Renal pelvis (tissue), 12 donors: Measurements from ENCODE around the gene ZNF519. TPM values are rescaled to one million over a fixed set of nuclear protein-coding genes. Genes with fewer than 3 reads are reported as not detected.
"Not testable (repeated sequence)": the region's sequence is repeated elsewhere in the genome, so short reads cannot be mapped to it uniquely, and the experiment has no call there.

Experiments used
- DNase-seq: peaks from one replicate; pipeline ENCODE4 v3.0.0-alpha.2; 2013
- long read RNA-seq, 16 experiments: transcript quantifications; one replicate each; lab custom pipeline, GENCODE V29; 2026
- polyA plus RNA-seq, 3 donors: library from polyadenylated mRNA; unstranded; fragments of 120-200 nt; gene quantifications; one replicate each; pipeline ENCODE4 v1.2.1, GENCODE V29; 2013; ENCODE audit not compliant: insufficient read length in 3 of 3

ZNF519 gene
- polyA plus RNA-seq, result 10 to 100 TPM; 10.3 to 16.0 (median 14.5) TPM
- long read RNA-seq, donor 1, full-length matches to known transcripts, result 5 of 5 reads
- long read RNA-seq, donor 1, partial matches to known transcripts, result 0 of 5 reads
- long read RNA-seq, donor 1, other reads (novel, unspliced or antisense), result 0 of 5 reads
- long read RNA-seq, donor 2, full-length matches to known transcripts, result 2 of 2 reads
- long read RNA-seq, donor 2, partial matches to known transcripts, result 0 of 2 reads
- long read RNA-seq, donor 2, other reads (novel, unspliced or antisense), result 0 of 2 reads
- long read RNA-seq, donor 3, full-length matches to known transcripts, result 2 of 2 reads
- long read RNA-seq, donor 3, partial matches to known transcripts, result 0 of 2 reads
- long read RNA-seq, donor 3, other reads (novel, unspliced or antisense), result 0 of 2 reads
- long read RNA-seq, donor 4, full-length matches to known transcripts, result 4 of 4 reads
- long read RNA-seq, donor 4, partial matches to known transcripts, result 0 of 4 reads
- long read RNA-seq, donor 4, other reads (novel, unspliced or antisense), result 0 of 4 reads
- long read RNA-seq, donor 5, full-length matches to known transcripts, result 8 of 8 reads
- long read RNA-seq, donor 5, partial matches to known transcripts, result 0 of 8 reads
- long read RNA-seq, donor 5, other reads (novel, unspliced or antisense), result 0 of 8 reads
- long read RNA-seq, donor 6, full-length matches to known transcripts, result 6 of 6 reads
- long read RNA-seq, donor 6, partial matches to known transcripts, result 0 of 6 reads
- long read RNA-seq, donor 6, other reads (novel, unspliced or antisense), result 0 of 6 reads
- long read RNA-seq, donor 7, full-length matches to known transcripts, result 8 of 8 reads
- long read RNA-seq, donor 7, partial matches to known transcripts, result 0 of 8 reads
- long read RNA-seq, donor 7, other reads (novel, unspliced or antisense), result 0 of 8 reads
- long read RNA-seq, donor 8, partial matches to known transcripts, result 0 of 4 reads
- long read RNA-seq, donor 8, other reads (novel, unspliced or antisense), result 0 of 4 reads
- long read RNA-seq, donor 9, full-length matches to known transcripts, result 6 of 6 reads
- long read RNA-seq, donor 9, partial matches to known transcripts, result 0 of 6 reads
- long read RNA-seq, donor 9, other reads (novel, unspliced or antisense), result 0 of 6 reads
- long read RNA-seq, donor 10, full-length matches to known transcripts, result 6 of 6 reads
- long read RNA-seq, donor 10, partial matches to known transcripts, result 0 of 6 reads
- long read RNA-seq, donor 10, other reads (novel, unspliced or antisense), result 0 of 6 reads
- long read RNA-seq, donor 11, full-length matches to known transcripts, result 6 of 6 reads
- long read RNA-seq, donor 11, partial matches to known transcripts, result 0 of 6 reads
- long read RNA-seq, donor 11, other reads (novel, unspliced or antisense), result 0 of 6 reads
- long read RNA-seq, donor 12, full-length matches to known transcripts, result 12 of 12 reads
- long read RNA-seq, donor 12, partial matches to known transcripts, result 0 of 12 reads
- long read RNA-seq, donor 12, other reads (novel, unspliced or antisense), result 0 of 12 reads
- long read RNA-seq, donor 13, full-length matches to known transcripts, result 7 of 7 reads
- long read RNA-seq, donor 13, partial matches to known transcripts, result 0 of 7 reads
- long read RNA-seq, donor 13, other reads (novel, unspliced or antisense), result 0 of 7 reads
- long read RNA-seq, donor 14, result 0 reads
- long read RNA-seq, donor 15, result 0 reads
- long read RNA-seq, donor 16, full-length matches to known transcripts, result 4 of 4 reads
- long read RNA-seq, donor 16, partial matches to known transcripts, result 0 of 4 reads
- long read RNA-seq, donor 16, other reads (novel, unspliced or antisense), result 0 of 4 reads

GRCh38 chr18:14132271-14132700 is at the start of gene ZNF519:
ZNF519 (minus strand) TSS chr18:14132435; CDS start chr18:14132277, 158 bp downstream.
- DNase-seq, result peak; percentile 93

GRCh38 chr18:14179306-14179705 is 47.1 kb upstream of the ZNF519 start:
- peak; percentile 2 for DNase-seq

- peak; percentile 67 for DNase-seq
Observed at GRCh38 chr18:14178321-14179196, 46.3 kb upstream of the ZNF519 start.

GRCh38 chr18:14177540-14178320 is 45.5 kb upstream of the ZNF519 start:
- not testable (repeated sequence) for DNase-seq

DNA sequence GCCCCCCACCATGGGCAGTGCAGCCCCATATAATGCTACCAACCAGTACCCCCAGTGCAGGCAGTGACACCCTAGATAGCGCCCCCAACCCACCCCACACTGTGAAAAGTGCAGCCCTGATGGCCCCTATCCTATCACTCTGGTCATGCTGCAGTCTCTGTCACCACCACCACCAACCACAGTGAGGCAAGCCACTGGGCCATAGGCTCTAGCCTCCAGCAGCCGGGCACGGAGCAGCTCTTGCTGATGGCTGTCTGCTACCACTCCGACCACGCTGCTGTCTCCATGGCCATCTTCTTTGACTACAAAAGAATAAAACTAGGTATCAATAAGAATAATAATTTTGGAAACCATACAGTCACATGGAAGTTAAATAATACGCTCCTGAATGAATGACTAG is 43.2 kb upstream of the ZNF519 start:
- not testable (repeated sequence) for DNase-seq

DNA sequence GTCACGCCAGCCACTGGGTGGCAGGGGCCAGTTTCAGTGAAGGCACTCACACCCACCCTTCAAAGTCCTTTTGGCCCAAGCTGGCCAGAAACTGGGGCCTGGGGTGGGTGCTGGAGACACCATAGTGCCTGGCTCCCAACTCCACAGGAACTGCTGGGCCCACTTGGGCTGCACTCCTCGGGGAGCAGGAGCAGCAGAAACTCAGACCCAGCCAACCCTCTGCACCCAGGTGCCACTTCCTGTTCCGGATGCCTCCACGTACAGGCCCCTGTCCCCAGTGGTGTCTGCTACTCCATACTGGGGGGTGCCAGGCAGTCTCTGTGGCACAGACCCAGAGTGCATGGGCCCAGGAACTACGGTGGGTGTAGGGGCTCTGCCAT is 42.5 kb upstream of the ZNF519 start:
- DNase-seq, result no peak

DNA sequence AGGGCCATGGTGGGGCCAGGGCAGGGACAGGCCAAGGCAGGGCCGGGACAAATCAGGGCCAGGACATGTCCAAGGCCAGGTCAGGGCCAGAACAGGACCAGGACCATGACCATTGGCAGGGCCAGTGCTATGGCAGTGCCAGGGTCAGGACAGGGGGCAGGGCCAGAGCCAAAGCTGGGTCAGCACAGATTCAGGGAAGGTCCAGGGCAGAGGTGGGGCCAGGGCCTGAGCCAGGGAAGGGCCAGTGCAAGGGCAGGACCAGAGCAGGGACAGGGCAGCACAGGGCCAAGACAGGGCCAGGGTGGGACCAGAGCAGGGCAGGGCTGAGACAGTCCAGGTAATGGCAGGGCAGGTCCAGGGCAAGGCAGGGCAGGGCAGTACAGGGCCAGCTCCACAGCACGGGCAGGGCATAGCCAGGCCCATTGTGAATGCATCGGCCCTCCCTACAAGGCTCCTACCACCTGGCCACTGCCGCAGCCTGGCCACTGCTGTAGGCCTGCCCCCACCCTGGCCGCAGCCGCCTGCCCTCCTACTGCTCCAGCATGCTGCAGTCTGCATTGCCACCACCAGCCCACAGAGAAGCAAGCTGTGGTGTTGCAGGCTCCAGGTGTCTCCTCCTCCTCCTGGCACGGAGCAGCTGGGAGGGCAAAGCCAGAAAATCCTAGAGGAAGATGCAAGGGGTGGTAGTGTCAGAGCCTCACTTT is 41.9 kb upstream of the ZNF519 start:
- not testable (repeated sequence) for DNase-seq

DNA sequence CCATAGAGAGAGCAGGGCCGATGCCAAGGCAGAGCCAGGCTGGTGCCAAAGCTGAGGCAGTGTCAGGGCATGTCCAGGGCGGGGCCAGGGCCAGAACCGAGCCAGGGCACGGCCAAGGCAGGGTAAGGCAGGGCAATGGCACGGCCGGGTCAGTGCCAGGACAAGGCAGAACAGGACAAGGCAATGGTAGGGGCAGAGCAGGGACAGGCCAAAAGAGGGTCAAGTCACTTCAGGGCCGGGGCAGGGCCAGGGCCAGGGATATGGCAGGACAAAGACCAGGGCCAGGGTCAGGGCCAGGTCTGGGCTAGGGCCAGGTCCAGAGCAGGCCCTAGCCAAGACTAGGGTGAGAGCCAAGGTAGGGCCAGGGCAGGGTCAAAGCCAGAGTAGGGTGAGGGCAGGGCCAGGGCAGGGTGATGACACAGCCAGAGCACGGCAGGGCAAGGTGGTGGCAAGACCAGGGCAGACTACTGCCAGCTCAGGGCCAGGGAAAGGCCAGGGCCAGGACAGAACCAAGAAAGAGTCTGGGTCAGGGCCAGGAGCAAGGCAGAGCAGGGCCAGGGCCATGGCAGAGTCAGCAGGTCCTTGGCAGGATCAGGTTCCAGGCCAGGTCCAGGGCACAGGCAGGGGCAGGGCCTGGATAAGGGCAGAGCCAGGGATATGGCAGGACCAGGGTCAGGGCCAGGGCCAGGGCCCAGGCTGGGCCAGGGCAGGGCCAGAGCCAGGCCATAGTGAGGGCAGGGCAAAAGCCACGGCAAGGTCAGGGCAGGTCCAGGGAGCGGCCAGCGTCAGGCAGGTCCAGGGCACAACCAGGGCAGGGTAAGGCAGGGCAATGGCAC is 41.1 kb upstream of the ZNF519 start:
- DNase-seq, result not testable (repeated sequence)

DNA sequence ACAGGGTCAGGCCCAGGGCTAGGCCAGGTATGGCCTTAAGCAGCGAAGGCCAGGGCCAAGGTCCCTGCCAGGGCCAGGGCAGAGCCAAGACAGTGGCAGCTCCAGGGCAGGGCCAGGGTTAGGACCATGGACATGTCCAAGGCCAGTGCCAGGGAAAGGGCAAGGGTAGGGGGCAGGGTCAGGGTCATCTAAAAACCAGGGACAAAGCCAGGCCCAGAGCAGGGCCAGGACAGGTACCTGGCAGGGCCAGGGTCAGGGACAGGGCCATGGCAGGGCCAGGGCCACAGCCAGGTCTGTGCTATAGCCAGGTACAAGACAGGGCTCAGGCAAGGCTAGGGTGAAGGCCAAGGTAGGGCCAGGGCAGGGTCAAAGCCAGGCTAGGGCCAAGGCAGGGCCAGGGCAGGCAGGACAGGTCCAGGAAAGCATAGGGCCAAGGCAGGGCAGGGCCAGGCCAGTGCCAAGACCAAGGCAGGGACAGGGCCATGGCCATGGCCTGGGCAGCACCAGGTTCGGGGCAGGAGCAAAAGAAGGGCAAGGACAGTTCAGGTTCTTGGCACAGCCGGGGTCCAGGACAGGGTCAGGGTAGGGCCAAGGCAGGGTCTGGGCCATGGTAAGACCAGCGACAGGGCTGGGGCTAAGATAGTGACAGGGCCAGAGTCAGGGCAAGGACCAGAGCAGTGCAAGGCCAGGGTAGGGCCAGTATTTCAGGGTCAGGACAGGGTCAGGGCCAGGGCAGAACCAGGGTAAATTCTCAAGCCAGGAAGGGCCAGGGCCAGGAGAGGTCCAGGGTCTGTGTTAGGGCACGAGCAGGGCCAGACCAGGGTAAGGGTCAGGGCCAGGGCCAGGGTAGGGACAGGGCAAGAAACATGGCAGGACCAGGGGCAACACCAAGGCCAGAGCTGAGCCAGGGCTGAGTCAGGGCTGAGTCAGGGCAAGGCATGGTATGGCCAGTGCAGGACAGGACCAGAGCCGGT is 40.2 kb upstream of the ZNF519 start:
- not testable (repeated sequence) for DNase-seq

DNA sequence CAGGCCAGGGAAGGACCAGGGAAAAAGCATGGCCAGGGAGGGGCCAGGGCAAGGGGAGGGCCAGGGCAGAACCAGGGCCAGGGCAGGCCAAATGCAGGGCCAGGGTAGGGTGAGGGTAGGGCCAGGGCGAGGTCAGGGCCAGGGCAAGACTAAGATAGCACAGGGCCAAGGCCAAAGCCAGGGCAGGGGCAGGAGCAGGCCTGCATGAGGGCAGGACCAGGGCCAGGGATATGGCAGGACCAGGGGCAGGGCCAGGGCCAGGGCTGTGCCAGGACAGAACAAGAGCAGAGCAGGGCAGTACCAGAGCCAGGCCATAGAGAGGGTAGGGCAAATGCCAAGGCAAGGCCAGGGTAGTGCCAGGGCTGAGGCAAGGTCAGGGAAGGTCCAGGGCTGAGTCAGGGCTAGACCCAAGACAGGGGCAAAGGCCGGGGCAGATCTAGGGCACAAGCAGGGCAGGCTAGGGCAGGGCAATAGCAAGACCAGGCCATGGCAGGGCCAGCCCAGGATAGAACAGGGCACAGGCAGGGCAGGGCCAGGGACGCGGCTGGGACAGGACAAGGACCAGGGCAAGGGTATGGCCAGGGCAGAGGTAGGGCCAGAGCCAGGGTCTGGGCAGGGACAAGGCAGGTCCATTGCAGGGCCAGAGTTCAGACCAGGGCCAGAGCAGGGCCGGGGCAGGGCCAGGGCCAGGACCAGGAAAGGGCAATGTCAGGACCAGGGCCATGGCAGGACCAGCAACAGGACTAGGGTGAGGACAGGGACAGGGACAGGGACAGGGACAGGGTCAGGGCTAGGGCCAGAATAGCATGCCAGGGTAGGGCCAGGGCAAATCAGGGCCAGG is 39.3 kb upstream of the ZNF519 start:
- DNase-seq, result not testable (repeated sequence)

- not testable (repeated sequence) for DNase-seq
Observed at GRCh38 chr18:14170367-14171036, 38.3 kb upstream of the ZNF519 start.

GRCh38 chr18:14162915-14163314 is 30.7 kb upstream of the ZNF519 start:
- DNase-seq, result not testable (repeated sequence)

DNA sequence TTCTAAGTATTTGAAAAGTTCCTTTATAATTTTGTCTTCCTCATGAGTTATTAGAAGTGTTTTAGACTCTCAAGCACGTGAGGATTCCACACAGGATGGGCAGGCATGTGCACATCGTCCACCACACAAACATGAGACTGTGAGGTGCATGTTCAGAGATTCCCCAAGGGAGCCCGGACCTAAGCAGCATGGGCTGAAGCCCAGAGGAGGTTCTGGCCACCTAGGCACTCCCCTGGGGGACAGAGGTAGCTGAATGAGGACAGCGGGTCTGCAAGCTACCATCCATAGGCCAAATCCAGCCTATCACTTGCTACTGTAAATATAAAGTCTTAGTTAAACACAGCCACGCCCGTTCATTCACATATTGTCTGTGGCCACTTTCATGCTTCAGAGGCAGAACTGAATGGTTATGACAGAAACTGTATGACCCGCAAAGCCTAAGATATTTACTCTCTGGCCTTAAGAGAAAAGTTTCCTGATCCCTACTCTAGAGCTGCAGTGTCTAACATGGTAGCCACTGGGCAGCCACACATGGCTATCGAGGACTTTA is 19.4 kb upstream of the ZNF519 start:
- DNase-seq, result not testable (repeated sequence)

GRCh38 chr18:14150766-14151165 is 18.5 kb upstream of the ZNF519 start:
- DNase-seq, result not testable (repeated sequence)
